ENCODE results near the gene BCLAF1. TPM values are rescaled to one million over a fixed set of nuclear protein-coding genes. Genes with fewer than 3 reads are reported as not detected.

Gene BCLAF1
- 94.0 and 102 TPM in 2 replicates for total RNA-seq

- peak; percentile 92 for DNase-seq (ENCODE audit: extremely low read depth, low read depth, low spot score)
Measured at GRCh38 chr6:136289579-136290409, at the start of gene BCLAF1. Gene BCLAF1 (minus strand): TSS chr6:136289846. CDS start chr6:136279866, 9,980 bp downstream.

- DNase-seq (ENCODE audit: extremely low read depth, low read depth, low spot score) = no peak
Measured at GRCh38 chr6:136338486-136338885, 48.8 kb upstream of the BCLAF1 start.

GRCh38 chr6:136337606-136338005 lies 48.0 kb upstream of the BCLAF1 start:
- DNase-seq (ENCODE audit: extremely low read depth, low read depth, low spot score) = no peak

GRCh38 chr6:136337121-136337520 lies 47.5 kb upstream of the BCLAF1 start:
- DNase-seq (ENCODE audit: extremely low read depth, low read depth, low spot score) = no peak

- no peak for DNase-seq (ENCODE audit: extremely low read depth, low read depth, low spot score)
Measured at GRCh38 chr6:136335736-136336363, 46.2 kb upstream of the BCLAF1 start.

- DNase-seq (ENCODE audit: extremely low read depth, low read depth, low spot score) = no peak
Measured at GRCh38 chr6:136334853-136335252, 45.2 kb upstream of the BCLAF1 start.

GRCh38 chr6:136334465-136334846 lies 44.8 kb upstream of the BCLAF1 start:
- DNase-seq (ENCODE audit: extremely low read depth, low read depth, low spot score) = no peak

- DNase-seq (ENCODE audit: extremely low read depth, low read depth, low spot score) = no peak
Measured at GRCh38 chr6:136333824-136334464, 44.3 kb upstream of the BCLAF1 start.

- DNase-seq (ENCODE audit: extremely low read depth, low read depth, low spot score) = no peak
Measured at GRCh38 chr6:136331461-136331860, 41.8 kb upstream of the BCLAF1 start.

GRCh38 chr6:136330634-136331033 lies 41.0 kb upstream of the BCLAF1 start:
- DNase-seq (ENCODE audit: extremely low read depth, low read depth, low spot score) = no peak

- DNase-seq (ENCODE audit: extremely low read depth, low read depth, low spot score) = no peak
Measured at GRCh38 chr6:136326038-136326553, 36.5 kb upstream of the BCLAF1 start.

- DNase-seq (ENCODE audit: extremely low read depth, low read depth, low spot score) = no peak
Measured at GRCh38 chr6:136324686-136325380, 35.2 kb upstream of the BCLAF1 start.

GRCh38 chr6:136323431-136324112 lies 33.9 kb upstream of the BCLAF1 start:
- DNase-seq (ENCODE audit: extremely low read depth, low read depth, low spot score) = no peak

- DNase-seq (ENCODE audit: extremely low read depth, low read depth, low spot score) = no peak
Measured at GRCh38 chr6:136319732-136320131, 30.1 kb upstream of the BCLAF1 start.

GRCh38 chr6:136318676-136319075 lies 29.0 kb upstream of the BCLAF1 start:
- DNase-seq (ENCODE audit: extremely low read depth, low read depth, low spot score) = no peak

GRCh38 chr6:136317971-136318370 lies 28.3 kb upstream of the BCLAF1 start:
- no peak for DNase-seq (ENCODE audit: extremely low read depth, low read depth, low spot score)

GRCh38 chr6:136317021-136317694 lies 27.5 kb upstream of the BCLAF1 start:
- DNase-seq (ENCODE audit: extremely low read depth, low read depth, low spot score) = peak; percentile 61

GRCh38 chr6:136315594-136315993 lies 25.9 kb upstream of the BCLAF1 start:
- DNase-seq (ENCODE audit: extremely low read depth, low read depth, low spot score) = no peak

- no peak for DNase-seq (ENCODE audit: extremely low read depth, low read depth, low spot score)
Measured at GRCh38 chr6:136312975-136313374, 23.3 kb upstream of the BCLAF1 start.
